Measurements from ENCODE around the gene ACTG1. TPM values are rescaled to one million over a fixed set of nuclear protein-coding genes. Genes with fewer than 3 reads are reported as not detected.

Gene ACTG1
- total and polyA plus RNA-seq, 4 donors = 347 to 1,699 (median 1,282) TPM

- no peaks in the 10 kb centered on the region for H3K36me3 ChIP-seq (ENCODE audit: control insufficient read depth in 4 of 4, insufficient read depth in 3 of 4, low read depth in 1 of 4, low read length in 3 of 4)
- no peak overlapping the region for H3K27ac ChIP-seq (ENCODE audit: low read depth in 1 of 2, low read length in 2 of 2)
- no peaks in the 10 kb centered on the region for H3K4me1 ChIP-seq (ENCODE audit: control insufficient read depth in 4 of 4, insufficient read depth in 4 of 4, low read length in 3 of 4)
- no peak overlapping the region for H3K9ac ChIP-seq (ENCODE audit: low read depth in 1 of 2, low read length in 2 of 2)
- DNase-seq (ENCODE audit: low spot score) = no peak
- H3K9me3 ChIP-seq (ENCODE audit: control insufficient read depth in 4 of 4, low read length in 3 of 4) = no peaks in the 10 kb centered on the region
- 69% methylated on average over 7 of the region's 7 CpGs for WGBS
- H3K27me3 ChIP-seq (ENCODE audit: control insufficient read depth in 4 of 4, insufficient read depth in 4 of 4, low read length in 3 of 4) = no peaks in the 10 kb centered on the region
- H3K4me3 ChIP-seq (ENCODE audit: low read depth in 1 of 3, low read length in 3 of 3) = no peak overlapping the region
- TF ChIP-seq EGR1 (IDR thresholded peaks at IDR 0.05; ENCODE audit: low read depth in 2 of 2) (no peak), RXRA (IDR thresholded peaks at IDR 0.05) (no peak), ZBTB33 (IDR thresholded peaks at IDR 0.05) (no peak)
These were observed 12.6 kb downstream of the ACTG1 start for GRCh38 chr17:81500047-81500446.

DNA sequence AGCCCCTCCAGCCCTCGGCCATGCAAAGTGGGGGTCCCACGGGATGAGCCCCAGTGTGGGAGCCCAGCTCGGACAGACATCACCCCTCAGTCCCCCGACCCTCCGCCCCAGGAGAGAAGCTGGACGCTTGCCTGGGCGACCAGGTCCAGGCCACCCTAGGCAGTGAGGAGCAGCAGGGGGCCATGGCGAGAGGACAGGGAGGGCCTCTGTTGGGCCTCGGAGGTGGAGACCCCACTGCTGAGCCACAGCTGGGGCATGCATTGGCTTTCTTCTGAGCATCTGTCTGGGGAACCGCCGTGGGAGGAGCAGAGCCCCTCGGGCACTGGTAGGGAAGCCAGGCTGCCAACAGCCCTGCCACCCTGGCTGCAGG, 13.0 kb downstream of the ACTG1 start:
- no peak overlapping the region for H3K4me3 ChIP-seq (ENCODE audit: low read depth in 1 of 3, low read length in 3 of 3)
- H3K36me3 ChIP-seq (ENCODE audit: control insufficient read depth in 4 of 4, insufficient read depth in 3 of 4, low read depth in 1 of 4, low read length in 3 of 4) = no peaks in the 10 kb centered on the region
- TF ChIP-seq SP1 (IDR thresholded peaks at IDR 0.05) = no peak
- TF ChIP-seq, protein P1, sequence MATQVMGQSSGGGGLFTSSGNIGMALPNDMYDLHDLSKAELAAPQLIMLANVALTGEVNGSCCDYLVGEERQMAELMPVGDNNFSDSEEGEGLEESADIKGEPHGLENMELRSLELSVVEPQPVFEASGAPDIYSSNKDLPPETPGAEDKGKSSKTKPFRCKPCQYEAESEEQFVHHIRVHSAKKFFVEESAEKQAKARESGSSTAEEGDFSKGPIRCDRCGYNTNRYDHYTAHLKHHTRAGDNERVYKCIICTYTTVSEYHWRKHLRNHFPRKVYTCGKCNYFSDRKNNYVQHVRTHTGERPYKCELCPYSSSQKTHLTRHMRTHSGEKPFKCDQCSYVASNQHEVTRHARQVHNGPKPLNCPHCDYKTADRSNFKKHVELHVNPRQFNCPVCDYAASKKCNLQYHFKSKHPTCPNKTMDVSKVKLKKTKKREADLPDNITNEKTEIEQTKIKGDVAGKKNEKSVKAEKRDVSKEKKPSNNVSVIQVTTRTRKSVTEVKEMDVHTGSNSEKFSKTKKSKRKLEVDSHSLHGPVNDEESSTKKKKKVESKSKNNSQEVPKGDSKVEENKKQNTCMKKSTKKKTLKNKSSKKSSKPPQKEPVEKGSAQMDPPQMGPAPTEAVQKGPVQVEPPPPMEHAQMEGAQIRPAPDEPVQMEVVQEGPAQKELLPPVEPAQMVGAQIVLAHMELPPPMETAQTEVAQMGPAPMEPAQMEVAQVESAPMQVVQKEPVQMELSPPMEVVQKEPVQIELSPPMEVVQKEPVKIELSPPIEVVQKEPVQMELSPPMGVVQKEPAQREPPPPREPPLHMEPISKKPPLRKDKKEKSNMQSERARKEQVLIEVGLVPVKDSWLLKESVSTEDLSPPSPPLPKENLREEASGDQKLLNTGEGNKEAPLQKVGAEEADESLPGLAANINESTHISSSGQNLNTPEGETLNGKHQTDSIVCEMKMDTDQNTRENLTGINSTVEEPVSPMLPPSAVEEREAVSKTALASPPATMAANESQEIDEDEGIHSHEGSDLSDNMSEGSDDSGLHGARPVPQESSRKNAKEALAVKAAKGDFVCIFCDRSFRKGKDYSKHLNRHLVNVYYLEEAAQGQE (IDR thresholded peaks at IDR 0.05) = no peak
- no peak for TF ChIP-seq FOXA1 (IDR thresholded peaks at IDR 0.05)
- TF ChIP-seq TAF1 (conservative IDR thresholded peaks at IDR 0.05) = no peak
- no peak for TF ChIP-seq YY1 (IDR thresholded peaks at IDR 0.05)
- TF ChIP-seq RXRA (IDR thresholded peaks at IDR 0.05) = no peak
- TF ChIP-seq EGR1 (IDR thresholded peaks at IDR 0.05; ENCODE audit: low read depth in 2 of 2) = no peak
- DNase-seq (ENCODE audit: low spot score) = no peak
- 75% methylated on average over 12 of the region's 12 CpGs for WGBS
- no peaks in the 10 kb centered on the region for H3K4me1 ChIP-seq (ENCODE audit: control insufficient read depth in 4 of 4, insufficient read depth in 4 of 4, low read length in 3 of 4)
- no peak overlapping the region for H3K9ac ChIP-seq (ENCODE audit: low read depth in 1 of 2, low read length in 2 of 2)
- H3K9me3 ChIP-seq (ENCODE audit: control insufficient read depth in 4 of 4, low read length in 3 of 4) = no peaks in the 10 kb centered on the region
- H3K27ac ChIP-seq (ENCODE audit: low read depth in 1 of 2, low read length in 2 of 2) = no peak overlapping the region
- no peaks in the 10 kb centered on the region for H3K27me3 ChIP-seq (ENCODE audit: control insufficient read depth in 4 of 4, insufficient read depth in 4 of 4, low read length in 3 of 4)

DNA sequence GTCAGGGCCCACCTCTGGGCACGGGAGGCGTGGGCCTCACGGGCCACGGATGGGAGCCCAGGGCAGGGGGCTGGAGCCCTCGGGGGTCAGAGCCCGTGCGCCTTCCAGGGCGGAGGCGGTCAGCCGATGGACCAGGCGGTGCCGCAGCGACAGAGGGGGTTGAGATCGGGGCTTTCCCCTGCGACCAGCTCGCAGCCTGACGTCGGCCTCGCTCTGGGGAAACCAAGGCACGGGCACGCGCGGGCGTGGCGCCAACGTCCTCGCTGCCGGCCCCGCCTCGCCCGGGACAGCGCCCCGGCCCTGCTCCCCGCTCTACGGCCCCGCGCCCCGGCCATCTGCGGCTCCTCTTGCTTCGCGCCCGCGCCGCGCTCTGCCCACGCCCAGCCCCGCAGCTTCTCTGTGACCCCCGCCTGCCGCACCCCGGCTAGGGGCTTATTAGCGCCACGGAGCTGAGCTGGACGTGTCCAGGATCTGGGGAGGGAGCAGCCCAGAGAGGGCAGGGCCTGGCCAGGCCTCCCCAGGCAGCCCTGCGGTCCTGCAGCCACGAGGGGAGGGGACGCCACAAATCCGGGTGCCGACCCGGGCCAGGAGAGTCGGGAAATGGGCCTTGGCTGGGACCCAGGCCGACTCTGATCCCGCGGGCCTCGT, 13.5 kb downstream of the ACTG1 start:
- Histone ChIP-seq H3K4me1 (ENCODE audit: control insufficient read depth in 4 of 4, insufficient read depth in 4 of 4, low read length in 3 of 4) (no peaks in the 10 kb centered on the region), H3K4me3 (ENCODE audit: low read depth in 1 of 3, low read length in 3 of 3) (no peak overlapping the region), H3K27me3 (ENCODE audit: control insufficient read depth in 4 of 4, insufficient read depth in 4 of 4, low read length in 3 of 4) (no peaks in the 10 kb centered on the region), H3K9me3 (ENCODE audit: control insufficient read depth in 4 of 4, low read length in 3 of 4) (no peaks in the 10 kb centered on the region), H3K36me3 (ENCODE audit: control insufficient read depth in 4 of 4, insufficient read depth in 3 of 4, low read depth in 1 of 4, low read length in 3 of 4) (no peaks in the 10 kb centered on the region), H3K9ac (ENCODE audit: low read depth in 1 of 2, low read length in 2 of 2) (no peak overlapping the region), H3K27ac (ENCODE audit: low read depth in 1 of 2, low read length in 2 of 2) (no peak overlapping the region)
- DNase-seq (ENCODE audit: low spot score) = no peak
- WGBS = 65% methylated on average over 64 of the region's 64 CpGs
- TF ChIP-seq YY1 (IDR thresholded peaks at IDR 0.05) (no peak), SP1 (IDR thresholded peaks at IDR 0.05) (no peak), FOXA2 (IDR thresholded peaks at IDR 0.05) (no peak), TAF1 (conservative IDR thresholded peaks at IDR 0.05) (no peak), ATF3 (IDR thresholded peaks at IDR 0.05) (no peak), ZBTB33 (IDR thresholded peaks at IDR 0.05) (no peak), GABPA (IDR thresholded peaks at IDR 0.05 in 1 of 2, conservative IDR thresholded peaks at IDR 0.05 in 1 of 2) (no peak), RXRA (IDR thresholded peaks at IDR 0.05) (no peak), JUND (IDR thresholded peaks at IDR 0.05) (no peak), EGR1 (IDR thresholded peaks at IDR 0.05; ENCODE audit: low read depth in 2 of 2) (no peak), HNF4G (IDR thresholded peaks at IDR 0.05) (no peak), FOXA1 (IDR thresholded peaks at IDR 0.05) (no peak), RAD21 (IDR thresholded peaks at IDR 0.05) (no peak)
- TF ChIP-seq, protein P2, sequence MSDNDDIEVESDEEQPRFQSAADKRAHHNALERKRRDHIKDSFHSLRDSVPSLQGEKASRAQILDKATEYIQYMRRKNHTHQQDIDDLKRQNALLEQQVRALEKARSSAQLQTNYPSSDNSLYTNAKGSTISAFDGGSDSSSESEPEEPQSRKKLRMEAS (IDR thresholded peaks at IDR 0.05) = no peak
- TF ChIP-seq, protein P1 (IDR thresholded peaks at IDR 0.05) = no peak
